HG03045 (cell line): ENCODE measurements around the gene ZBTB7C.

Experiments
- ATAC-seq: cut with Tn5 transposase; IDR thresholded peaks from one replicate; pipeline ENCODE4 v1.9.1; 2021; ENCODE audit warnings: mild to moderate bottlenecking, moderate library complexity; ENCODE audit not compliant: unreplicated experiment

ZBTB7C gene

DNA sequence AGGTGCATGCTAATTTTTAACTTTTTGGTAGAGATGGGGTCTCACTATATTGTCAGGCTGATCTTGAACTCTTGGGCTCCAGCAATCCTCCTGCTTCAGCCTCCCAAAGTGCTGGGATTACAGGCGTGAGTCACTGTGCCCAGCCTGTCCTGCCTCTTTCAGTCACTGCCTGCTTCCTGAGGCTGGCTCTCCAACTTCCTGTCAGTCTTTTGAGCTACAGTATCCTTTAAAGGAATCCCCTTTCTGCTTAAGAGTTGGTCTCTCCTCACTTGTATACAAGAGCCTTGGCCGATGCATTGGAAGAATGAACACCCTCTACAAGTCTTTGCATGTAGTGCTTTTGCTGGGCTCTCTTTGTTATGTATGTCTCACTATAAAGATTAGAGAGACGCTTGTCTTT lies 390.3 kb downstream of the ZBTB7C start:
- no peak for ATAC-seq

DNA sequence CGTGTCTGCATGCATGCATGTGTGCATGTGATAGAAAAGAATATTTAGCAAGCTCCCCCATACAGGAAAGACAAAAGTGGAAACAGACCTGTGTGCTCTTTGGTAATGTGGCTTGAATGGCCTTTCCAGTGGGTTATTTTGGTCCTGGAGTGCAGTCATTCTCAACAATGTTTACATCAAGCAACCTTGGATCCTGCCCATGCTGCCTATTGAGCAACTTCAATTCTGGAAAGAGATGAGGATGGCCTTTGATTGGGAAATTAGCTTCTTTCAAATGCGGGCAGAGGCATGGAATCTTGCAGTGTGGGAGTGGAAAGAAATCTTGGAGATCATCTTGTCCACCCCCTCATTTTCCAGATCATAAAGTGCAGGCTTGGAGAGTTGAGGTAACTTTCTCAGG lies 391.5 kb downstream of the ZBTB7C start:
- ATAC-seq, result no peak

- no peak for ATAC-seq
Measured at GRCh38 chr18:48013162-48013561, 396.0 kb downstream of the ZBTB7C start.

- ATAC-seq, result no peak
Measured at GRCh38 chr18:48011926-48012465, 397.2 kb downstream of the ZBTB7C start.

DNA sequence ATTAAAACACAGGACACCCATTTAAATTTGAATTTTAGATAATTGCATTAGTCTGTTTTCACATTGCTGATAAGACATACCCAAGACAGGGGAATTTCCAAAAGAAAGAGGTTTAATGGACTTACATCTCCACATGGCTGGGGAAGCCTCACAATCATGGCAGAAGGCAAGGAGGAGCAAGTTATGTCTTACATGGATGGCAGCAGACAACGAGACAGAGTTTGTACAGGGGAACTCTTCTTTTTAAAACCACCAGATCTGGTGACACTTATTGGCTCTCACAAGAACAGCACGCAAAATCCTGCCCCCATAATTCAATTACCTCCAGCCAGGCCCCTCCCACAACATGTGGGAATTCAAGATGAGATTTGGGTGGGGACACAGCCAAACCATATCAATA lies 398.9 kb downstream of the ZBTB7C start:
- no peak for ATAC-seq

GRCh38 chr18:48009116-48009745 lies 400.0 kb downstream of the ZBTB7C start:
- no peak for ATAC-seq

- peak; percentile 65 for ATAC-seq
Measured at GRCh38 chr18:48007955-48008701, 401.1 kb downstream of the ZBTB7C start.

- no peak for ATAC-seq
Measured at GRCh38 chr18:48007381-48007780, 401.8 kb downstream of the ZBTB7C start.

- no peak for ATAC-seq
Measured at GRCh38 chr18:48006415-48007175, 402.6 kb downstream of the ZBTB7C start.

GRCh38 chr18:48004577-48004976 lies 404.6 kb downstream of the ZBTB7C start:
- ATAC-seq, result no peak

- ATAC-seq, result no peak
Measured at GRCh38 chr18:48003426-48004349, 405.5 kb downstream of the ZBTB7C start.

- no peak for ATAC-seq
Measured at GRCh38 chr18:48002933-48003365, 406.2 kb downstream of the ZBTB7C start.

GRCh38 chr18:48000701-48001100 lies 408.5 kb downstream of the ZBTB7C start:
- ATAC-seq, result no peak

- ATAC-seq, result no peak
Measured at GRCh38 chr18:47999801-48000248, 409.4 kb downstream of the ZBTB7C start.

DNA sequence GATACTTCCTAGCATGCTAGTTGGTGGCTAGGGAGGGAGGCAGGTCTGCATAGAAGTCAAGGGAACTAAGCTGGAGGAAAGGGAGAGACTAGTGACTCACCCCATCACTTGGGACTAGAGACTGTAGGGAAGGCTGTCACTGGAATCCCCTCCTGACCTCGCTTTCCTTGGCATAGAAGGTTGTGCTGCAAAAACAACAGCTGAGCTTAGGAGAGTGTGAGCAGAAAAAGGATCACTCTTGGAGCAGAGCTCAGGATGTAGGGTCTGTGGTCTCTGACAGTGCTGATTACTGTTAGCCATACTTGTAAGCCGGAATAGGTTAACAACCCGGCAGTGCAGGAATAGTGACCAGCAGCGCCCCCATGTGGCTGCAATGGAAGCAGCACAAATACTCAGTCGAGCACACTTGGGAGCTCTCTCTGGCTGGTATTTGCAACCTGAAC lies 411.8 kb downstream of the ZBTB7C start:
- ATAC-seq, result no peak

- no peak for ATAC-seq
Measured at GRCh38 chr18:47996091-47996541, 413.1 kb downstream of the ZBTB7C start.

GRCh38 chr18:47995654-47996053 lies 413.5 kb downstream of the ZBTB7C start:
- ATAC-seq, result no peak

- ATAC-seq, result no peak
Measured at GRCh38 chr18:47993409-47993808, 415.8 kb downstream of the ZBTB7C start.

DNA sequence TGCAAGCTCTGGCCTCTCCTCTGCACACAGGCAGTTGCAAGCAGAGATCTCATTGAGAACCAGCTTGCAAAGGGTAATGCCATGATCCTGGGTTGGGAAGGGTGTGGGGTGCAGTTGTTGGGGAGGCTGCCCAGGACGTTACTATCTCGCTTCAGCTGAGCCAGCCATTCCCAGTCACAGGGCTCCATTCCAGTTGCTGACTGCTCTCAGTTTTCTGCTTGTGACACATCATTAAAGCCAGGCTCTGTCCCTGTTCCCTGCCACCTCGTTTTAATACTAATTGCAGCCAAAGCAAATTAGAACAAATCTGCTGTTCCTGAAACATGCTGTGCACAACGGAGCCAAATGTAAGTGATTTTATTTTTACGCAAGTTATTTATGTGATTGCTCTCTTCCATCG lies 416.2 kb downstream of the ZBTB7C start:
- no peak for ATAC-seq

DNA sequence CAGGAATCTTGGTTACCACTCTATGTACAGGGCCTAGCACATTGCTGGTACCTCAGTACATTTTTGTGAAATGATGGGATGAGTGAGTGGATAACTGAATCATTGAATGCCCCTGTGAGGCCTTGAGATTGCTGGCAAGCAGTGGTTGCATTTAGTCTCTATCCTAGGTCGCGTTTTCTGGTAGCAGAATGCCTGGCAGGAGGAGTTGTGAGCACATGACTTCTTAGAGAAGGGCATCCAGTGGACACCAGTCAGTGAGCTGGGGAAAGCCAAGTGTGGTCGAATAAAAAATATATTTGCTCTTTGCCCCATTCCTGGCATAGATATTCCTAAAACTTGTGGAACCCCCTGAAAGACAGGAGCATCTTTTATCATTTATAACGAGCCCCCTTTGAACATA lies 416.9 kb downstream of the ZBTB7C start:
- no peak for ATAC-seq
